Measurements from ENCODE around the gene RENBP.

DNA sequence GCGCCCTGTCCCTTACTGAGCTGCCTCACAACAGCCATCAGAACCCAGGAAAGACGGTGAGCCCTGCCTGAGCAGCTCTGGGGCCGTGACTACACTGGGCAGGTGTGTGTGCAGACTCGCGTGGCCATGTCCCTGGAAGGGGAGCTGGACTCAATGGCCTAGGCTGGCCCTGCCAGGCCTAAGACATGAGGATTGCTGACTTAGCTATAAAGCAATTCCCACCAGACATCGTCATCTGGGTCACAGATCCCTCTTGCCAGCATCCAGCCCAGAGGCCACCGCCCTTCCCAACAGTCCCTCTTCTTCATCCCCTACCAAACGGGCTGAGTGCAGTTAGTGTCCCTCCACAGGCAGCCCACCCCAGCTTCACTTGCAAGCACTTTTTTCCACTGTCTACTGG lies 13.3 kb downstream of the RENBP start:
- TF ChIP-seq CTCF (conservative IDR thresholded peaks at IDR 0.05; ENCODE audit: low read length) (no peak), EZH2phosphoT487 (IDR thresholded peaks at IDR 0.05; ENCODE audit: borderline replicate concordance) (no peak)
